SK-N-SH (cell line): ENCODE results near the gene NLRC5.

Experiments
- POLR2AphosphoS5 ChIP-seq: IDR thresholded peaks from 2 replicates; pipeline ENCODE4 v1.6.1; 2012; ENCODE audit warnings: low read depth, low read length
- TF ChIP-seq, protein P1 (sequence below): fragments of 200-600 bp; sonication (generic); IDR thresholded peaks from 2 replicates; pipeline ENCODE4 v1.6.1; 2017; ENCODE audit warnings: antibody characterized with exemption, mild to moderate bottlenecking, moderate library complexity

DNA sequence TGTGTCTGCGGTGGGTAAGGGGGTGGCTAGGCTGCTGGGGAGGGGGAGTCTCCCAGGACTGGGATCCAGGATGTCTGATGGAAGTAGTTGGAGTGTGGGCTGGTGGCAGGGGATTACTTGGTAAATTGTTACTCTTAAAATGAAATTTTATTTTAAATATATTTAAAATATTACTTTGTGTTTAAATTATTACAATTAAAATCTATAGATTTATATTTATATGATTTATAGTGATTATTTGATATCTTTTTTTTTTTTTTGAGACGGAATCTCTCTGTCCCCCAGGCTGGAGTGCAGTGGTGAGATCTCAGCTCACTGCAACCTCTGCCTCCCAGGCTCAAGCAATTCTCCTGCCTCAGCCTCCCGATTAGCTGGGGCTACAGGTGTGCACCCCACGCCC lies 121.6 kb downstream of the NLRC5 start:
- TF ChIP-seq, protein P1, sequence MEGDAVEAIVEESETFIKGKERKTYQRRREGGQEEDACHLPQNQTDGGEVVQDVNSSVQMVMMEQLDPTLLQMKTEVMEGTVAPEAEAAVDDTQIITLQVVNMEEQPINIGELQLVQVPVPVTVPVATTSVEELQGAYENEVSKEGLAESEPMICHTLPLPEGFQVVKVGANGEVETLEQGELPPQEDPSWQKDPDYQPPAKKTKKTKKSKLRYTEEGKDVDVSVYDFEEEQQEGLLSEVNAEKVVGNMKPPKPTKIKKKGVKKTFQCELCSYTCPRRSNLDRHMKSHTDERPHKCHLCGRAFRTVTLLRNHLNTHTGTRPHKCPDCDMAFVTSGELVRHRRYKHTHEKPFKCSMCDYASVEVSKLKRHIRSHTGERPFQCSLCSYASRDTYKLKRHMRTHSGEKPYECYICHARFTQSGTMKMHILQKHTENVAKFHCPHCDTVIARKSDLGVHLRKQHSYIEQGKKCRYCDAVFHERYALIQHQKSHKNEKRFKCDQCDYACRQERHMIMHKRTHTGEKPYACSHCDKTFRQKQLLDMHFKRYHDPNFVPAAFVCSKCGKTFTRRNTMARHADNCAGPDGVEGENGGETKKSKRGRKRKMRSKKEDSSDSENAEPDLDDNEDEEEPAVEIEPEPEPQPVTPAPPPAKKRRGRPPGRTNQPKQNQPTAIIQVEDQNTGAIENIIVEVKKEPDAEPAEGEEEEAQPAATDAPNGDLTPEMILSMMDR = no peak
- no peak for TF ChIP-seq POLR2AphosphoS5
